NCI-H146 (cell line): ENCODE measurements around the gene CORO2A.
A peak's percentile ranks its signal among the peaks of the same experiment; 100 is the strongest.
"Not testable (repeated sequence)": the region's sequence is repeated elsewhere in the genome, so short reads cannot be mapped to it uniquely, and the experiment has no call there.

ENCODE experiments used
- DNase-seq: peaks from one replicate; lab custom pipeline; 2025; lab: John Stamatoyannopoulos, UW

The CORO2A gene

DNA sequence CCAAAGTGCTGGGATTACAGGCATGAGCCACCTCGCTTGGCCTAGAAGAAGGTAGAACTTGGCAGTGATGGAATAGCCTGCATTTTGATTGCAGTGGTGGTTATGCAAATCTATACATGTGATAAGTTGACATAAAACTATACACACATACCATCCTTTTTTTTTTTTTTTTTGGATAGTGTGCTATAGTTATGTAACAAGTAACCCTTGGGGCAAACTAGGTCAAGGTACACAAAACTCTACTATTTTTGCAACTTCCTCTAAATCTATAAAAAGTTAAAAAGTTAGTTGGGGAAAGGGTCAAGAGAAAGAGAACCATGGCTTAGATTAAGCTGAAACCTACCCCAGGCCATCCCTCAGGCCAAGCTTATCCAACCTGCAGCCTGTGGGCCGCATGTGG is 84.5 kb downstream of the CORO2A start:
- no peak for DNase-seq

DNA sequence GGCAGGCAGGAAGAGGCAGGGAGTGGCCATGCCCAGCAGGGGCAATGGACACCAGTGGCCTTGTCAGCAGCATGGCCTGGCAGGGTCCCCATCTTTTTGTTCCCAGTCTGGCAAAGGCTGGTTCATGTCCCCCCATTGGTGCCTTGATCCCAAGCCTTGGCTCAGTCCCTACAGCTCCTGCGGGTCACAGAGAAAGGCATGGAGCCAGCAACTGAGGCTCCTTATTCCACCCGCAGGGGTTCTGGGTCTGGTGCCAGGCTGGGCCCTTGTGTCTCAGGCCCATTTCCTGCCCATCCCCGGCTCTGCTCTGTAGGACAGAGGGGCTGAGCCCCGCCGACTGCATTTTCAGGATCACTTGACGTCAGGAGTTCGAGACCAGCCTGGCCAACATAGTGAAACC is 87.4 kb downstream of the CORO2A start:
- DNase-seq: no peak

DNA sequence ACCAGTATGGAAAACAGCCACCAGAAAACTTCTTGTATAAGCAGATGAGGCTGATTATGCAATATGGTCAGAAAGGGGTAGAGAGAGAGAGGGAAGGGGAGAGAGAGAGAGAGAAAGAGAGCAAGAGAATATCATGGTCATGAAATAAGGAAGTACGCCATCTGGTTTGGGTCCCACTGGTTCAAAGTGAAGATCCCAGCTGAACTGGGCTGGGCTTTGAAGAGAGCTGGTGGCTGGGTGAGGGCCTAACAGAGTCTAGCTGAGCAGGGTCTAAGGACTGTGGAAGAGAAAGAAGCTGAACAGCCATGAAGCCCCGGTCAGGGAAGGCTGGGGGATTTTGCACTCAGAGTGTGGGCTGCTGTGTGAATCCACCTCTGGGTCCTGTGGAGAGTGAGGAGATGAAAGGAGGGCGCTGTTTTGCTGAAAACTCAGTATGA is 88.0 kb downstream of the CORO2A start:
- no peak for DNase-seq

DNA sequence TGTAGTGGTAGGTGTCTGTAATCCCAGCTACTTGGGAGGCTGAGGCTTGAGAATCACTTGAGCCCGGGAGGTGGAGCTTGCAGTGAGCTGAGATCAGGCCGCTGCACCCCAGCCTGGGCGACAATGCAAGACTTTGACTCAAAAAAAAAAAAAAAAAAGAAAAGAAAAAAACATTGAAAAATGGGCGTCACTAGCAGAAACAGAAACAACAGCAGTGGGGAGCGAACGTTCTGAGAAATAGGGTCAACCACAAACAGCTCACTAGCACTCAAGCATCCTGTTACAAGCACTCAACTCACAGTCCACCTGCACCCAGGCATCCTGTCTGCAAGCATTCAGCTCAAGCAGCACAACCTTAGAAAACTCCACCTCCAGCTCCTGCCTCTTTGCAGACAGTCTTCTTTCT is 90.6 kb downstream of the CORO2A start:
- no peak for DNase-seq

DNA sequence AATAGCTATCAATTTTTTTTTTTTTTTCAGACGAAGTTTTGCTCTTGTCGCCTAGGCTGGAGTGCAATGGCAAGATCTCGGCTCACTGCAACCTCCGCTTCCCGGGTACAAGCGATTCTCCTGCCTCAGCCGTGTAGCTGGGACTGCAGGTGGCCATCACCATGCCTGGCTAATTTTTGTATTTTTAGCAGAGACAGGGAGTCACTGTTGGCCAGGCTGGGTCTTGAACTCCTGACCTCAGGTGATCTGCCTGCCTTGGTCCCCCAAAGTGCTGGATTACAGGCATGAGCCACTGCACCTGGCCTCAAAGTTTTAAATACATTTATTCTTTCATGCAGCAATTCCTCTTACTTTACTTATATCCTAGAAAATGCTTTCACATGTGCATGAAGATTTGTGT is 91.0 kb downstream of the CORO2A start:
- no peak for DNase-seq

DNA sequence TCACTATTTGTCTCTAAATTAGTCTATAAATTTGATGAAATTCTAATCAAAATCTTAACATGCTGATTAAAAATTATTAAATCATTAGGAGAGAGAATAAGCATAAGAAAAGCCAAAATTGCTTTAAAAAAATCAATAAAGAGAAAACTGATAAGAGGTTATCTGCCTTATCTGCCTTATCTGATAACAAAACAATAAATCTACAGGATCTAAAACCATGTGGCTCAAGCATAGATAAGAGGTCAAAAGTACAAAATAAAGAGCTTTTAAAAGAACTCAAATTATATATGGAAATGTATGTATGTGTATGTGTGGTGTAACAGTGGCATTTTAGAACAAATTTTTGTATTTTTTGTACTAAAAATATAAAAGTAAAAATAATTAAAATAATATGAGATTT is 92.0 kb downstream of the CORO2A start:
- peak; percentile 34 for DNase-seq

DNA sequence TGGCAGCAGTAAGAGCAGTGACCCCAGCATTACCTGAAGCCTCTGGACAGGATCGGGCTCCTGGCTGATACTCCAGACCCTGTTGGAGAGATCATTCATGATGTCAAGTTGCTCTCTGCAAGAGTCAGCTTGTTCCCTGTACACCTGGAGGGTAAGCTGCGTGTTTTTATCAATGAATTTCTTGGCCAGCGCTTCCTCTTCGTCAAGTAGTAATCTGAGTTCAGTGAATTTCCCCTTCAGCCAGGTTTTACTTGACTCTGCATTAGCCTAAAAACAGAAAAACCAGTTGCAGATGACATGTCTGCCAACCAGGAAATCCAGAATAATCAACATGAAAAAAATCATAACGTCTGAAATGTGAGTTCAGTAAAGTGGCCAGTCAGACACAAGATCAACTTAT is 92.5 kb downstream of the CORO2A start:
- no peak for DNase-seq

DNA sequence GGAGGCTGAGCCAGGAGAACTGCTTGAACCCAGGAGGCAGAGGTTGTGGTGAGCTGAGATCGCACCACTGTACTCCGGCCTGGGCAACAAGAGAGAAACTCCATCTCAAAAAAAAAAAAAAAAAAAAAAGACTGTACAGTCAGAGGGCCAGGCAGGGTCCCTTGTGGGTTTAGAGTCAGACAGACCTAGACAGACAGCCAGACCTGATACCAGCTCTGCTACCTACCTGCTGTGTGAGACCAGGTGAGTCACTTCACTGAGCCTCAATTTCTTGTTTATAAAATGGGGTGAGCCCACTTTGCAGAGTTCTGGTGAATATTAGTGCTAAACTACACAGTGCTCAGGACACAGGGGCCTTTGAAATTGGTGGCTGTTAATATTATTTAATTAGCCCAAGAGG is 93.1 kb downstream of the CORO2A start:
- DNase-seq: no peak

DNA sequence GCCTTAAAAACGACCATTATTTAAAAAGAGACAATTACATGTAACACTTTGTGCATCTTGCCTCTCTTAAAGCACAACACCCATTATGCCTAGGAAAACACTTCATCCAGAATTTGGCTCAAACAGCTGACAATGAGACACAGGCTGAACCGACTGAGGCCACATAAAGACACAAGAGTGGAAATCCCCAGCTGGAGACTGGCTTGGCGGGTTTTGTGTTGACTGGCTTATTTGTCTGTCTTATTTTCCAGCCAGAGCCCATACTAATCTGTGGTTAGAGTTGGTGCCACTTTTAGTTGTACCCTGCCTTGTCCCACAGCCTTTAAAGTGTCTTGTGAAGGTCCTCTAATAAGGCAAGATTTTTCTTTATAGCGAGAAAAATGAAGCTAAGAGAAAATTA is 94.6 kb downstream of the CORO2A start:
- peak; percentile 7 for DNase-seq

DNA sequence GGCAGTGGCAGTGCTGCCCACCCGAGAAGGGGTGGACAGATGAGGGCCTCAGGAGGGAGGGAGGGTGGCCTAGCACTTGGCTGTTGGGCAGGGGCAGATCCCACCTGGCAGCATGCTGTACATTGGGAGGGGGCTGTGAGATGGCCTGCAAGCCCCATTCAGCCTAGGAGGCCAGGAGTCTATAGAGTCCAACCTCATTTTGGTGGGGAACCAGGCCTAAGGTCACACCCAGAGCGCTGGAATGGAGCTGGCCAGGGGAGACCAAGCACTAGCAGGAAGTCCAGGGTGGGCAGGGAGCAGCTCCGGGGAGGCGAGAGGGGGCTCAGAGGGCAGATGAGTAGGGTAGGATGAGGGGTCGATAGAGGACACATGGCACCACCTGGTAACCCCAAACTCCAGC is 96.3 kb downstream of the CORO2A start:
- DNase-seq: no peak

DNA sequence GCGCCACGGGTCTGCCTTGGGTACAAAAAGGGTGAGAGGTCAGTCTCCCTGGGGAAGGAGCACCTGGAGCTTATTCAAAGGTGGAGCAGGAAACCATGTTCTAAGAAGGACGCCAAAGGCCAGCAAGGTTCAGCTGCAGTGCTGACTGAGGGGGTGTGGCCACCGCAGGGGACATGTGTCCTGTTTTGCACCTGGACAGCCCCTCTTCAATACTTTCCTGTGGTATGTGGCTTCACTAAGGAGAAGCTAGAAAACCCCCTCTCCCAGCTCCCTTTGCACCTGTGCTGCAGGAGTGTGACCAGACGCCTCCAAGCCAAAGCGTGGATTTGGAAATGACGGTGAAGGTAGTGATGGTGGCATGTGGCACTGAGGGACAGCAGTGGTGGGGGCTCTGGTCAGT is 97.0 kb downstream of the CORO2A start:
- peak; percentile 44 for DNase-seq

DNA sequence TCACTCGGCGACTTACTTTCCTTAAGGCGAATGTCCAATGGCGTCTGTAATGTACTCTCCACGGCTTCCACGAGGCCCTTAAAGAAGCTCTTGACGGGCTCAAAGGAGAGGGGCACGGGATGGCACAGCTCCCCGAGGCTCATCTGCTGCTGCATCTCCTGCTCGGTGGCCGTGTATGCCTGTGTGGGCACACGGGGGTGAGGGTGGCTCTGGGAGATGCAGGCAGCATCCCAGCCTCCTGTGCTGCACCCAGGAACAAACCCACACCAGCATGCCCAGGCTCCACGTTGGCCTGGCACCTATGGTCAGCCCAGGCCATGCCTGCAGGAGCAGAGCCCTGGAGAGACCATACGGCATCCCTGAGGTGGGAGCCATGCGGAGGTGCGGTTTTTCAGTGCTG is 97.6 kb downstream of the CORO2A start:
- DNase-seq: no peak

DNA sequence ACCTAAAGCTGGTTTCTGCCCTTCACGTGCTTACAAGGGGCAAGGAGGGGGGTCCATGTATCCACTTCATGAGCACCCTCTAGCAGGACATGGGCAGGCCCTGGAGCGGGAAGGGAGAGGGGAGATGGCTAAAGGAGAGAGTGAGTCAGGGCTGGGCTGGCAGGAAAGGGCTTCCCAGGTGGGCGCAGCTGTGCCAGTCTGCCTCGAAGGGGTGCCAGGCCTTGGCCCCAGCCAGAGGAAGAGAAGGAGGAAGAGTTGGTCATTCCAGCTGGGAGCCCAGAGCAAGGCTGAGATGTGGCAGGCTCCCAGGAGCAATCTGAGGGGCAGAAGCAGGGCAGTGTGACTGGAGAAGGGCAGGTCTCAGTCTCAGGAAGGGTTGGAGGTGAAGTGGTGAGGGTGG is 98.1 kb downstream of the CORO2A start:
- DNase-seq: no peak

DNA sequence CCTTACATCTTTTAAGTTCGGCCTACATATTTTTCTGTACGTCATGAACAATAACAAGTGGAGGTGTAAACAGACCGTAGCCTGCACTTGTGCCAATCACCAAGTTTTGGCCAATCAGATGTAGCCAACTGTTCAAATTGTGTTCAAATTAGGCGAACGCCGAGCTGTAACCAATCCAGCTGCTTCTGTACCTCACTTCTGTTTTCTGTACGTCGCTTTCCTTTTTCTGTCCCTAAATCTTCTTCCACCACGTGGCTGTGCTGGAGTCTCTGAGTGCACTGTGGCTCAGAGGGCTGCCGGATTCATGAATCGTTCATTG is 99.9 kb downstream of the CORO2A start:
- no peak for DNase-seq

DNA sequence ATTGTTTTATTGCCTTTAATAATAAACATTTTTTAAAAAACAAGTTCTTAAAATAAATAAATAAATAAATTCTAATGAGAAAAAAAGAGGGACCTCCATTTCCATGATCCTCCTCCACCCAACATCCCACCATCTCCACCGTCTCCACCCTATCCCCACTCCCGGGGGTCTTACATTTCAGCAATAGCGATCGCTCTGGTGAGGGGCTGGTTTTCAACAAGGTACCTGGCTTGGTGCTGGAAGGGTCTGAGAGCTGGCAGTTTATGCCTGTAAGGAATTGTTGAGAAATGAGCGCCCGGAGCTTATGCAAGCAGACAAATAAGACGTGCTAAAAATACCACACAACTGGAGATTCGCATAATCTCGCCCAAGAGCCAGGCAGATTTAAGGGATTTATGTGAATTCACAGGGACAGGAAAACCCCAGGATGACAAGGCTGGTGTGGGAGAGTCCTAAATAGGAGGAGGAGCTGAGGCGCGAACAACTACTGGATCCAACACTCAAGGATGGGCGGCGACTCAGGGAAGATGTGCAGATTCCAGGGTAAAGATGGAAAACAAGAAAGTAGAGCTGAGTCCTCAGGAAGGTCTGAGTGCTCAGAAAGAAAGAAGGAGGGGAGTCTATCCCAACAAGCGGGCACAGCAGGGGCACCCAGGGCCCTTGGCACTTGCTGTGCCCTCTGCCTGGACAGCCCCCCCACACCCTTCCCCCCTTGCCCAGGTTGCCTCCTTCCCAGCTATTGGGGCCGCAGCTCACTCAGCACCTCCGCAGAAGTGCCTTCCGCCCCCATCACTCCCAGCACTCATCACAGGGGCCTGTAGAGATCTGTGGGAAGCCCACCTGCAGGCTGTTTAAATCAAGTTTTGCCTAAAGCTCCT is 100.5 kb downstream of the CORO2A start:
- DNase-seq: no peak

DNA sequence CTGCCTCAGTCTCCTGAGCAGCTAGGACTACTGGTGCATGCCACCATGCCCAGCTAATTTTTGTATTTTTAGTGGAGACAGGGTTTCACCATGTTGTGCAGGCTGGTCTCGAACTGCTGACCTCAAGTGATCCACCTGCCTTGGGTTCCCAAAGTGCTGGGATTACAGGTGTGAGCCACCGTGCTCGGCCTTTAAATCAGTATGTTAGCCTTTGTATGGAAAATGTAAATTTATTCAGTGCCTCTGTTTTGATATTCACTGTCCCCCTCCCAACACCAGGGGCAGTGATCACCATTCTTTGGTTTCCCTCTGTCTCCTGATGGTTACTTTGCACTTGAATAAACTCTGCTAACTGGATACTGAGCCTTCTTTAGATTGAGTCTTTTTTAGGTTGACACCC is 101.8 kb downstream of the CORO2A start:
- DNase-seq: not testable (repeated sequence)

DNA sequence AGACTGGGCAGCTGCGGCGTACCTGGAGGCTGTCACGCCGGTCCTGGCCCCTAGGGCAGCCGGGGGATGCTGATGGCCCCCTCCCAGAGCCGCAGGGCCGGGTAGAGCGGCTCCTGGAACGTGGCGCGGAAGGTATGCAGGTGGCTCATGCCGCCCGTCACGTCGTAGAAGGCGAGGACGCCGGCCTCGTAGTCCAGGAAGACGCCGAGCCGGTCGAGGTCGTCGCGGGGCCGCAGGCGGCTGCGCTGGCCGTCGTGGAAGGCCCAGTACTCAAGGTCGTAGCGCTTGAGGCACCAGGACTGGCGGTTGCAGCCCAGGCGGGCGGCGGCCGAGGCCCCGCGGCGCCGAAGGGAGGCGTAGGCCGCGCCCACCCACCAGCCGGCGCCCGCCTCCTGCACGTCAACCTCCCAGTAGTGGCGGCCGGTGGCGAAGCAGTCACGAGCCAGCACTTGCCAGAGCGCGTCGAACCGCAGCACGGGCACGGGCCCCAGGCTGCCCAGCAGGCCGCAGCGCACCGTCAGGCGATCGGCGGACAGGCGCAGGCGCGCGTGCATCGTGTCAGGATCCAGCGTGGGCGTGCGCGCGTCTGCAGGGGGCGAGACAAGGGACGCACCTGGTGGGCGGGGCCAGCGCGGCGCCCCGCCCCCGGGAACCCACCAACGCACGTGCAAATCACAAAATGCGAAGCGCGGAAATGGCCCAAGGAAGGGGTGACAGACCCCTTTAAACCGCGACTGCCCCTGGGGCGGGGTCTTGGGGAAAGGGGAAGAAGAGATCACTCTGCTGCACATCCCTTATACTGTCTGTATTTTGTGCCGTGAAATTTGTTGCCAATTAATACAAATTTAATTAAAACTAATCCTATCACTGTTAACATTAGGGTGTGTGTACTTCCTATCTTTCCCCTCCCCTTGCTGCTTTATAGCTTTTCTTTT is 104.8 kb downstream of the CORO2A start:
- no peak for DNase-seq

DNA sequence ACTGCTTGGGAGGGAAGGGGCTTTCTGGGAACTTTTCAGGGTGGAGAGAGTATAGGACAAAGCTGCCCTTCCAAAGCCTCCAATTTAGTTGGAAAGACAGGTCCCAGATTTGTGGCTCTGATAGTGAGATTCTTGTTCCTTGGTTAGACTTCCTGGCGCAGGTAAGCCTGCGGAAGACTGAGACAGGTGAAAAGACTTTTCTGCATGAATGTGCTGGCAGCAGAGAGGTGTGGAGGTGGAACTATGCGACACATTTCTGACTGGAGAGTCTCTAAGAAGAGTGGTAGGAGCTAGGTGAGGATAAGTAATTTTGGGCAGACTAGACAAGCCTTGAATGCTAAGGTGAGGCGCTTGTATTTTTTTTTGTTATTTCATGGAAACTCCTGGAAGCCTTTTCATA is 106.0 kb downstream of the CORO2A start:
- no peak for DNase-seq

DNA sequence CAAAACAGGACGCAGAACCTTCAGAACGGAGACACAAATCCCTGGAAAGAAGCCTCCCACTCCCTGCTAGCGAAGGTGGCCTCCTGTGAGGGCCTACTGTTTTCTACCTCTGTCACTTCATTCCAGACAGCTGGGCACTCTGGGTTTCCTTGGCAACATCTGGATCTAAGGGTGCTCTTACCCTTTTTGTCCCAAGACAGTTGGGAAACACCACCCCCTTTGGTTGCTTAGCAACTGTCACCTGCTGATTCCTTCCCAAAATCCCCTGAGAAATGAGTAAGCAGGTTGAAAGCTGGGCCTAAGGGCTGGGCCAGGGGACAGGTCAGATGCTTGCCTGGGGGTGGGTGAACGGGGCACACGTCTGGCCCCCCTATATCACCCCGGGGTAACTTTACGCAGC is 106.5 kb downstream of the CORO2A start:
- no peak for DNase-seq

DNA sequence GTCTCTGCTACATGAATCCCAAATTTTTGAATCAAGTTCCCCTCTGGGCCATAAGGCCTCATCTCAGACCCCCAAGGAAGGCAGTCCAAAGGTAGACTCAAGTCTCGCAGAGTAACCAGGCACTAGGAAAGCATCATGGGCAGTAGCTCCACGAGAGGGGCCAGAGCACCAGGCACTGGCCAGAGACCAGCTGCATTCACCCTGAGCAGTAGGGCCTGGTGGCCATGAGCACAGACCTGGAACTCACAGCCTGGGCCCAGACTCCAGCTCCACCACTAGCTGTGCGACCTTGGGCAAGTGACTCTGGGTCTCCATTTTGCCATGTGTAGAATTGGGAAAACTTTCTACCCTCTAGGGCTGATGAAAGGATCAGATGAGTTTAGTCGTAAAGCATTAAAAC is 107.4 kb downstream of the CORO2A start:
- no peak for DNase-seq

DNA sequence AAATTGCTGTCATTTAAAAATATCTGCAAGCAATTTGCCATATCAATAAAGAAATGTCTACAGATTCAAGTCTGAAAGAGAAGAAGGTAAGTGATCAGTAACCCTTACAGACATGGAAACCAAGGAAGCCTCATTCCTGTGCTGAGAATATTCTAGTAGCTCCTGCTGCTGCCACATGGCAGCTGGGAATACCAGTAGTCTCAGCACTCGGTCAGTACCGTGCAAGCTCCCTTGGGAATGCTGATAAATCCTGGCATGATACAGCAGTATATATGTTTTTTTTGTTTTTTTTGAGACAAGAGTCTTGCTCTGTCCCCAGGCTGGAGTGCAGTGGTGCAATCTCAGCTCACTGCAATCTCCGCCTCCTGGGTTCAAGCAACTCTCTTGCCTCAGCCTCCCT is 108.0 kb downstream of the CORO2A start:
- no peak for DNase-seq

DNA sequence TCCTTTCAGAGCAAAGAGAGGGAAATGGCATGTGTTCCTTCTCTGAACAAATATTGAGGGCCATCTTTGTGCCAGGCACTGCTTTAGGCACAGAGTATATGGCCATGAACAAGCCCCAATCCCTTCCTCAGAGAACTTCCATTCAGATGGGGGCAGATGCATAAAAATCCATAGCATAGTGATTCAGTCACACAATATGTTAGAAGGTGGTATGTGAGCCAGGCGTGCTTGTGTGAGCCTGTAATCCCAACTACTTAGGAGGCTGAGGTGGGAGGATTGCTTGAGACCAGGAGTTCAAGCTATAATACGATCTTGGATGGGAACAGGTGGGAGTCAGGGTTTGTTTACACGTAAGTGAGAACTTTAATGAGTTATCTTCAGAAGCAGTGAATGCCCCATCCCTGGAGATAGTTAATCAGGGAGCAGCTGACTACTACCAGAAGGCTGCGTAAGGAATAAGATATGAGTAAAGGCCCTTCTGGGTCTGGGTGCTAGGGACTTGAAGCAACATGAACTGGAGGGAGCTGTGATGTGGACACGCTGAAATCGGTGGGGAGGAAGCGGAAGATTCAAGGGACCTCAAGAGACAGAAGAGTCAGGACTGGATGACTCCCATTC is 108.8 kb downstream of the CORO2A start:
- DNase-seq: no peak

DNA sequence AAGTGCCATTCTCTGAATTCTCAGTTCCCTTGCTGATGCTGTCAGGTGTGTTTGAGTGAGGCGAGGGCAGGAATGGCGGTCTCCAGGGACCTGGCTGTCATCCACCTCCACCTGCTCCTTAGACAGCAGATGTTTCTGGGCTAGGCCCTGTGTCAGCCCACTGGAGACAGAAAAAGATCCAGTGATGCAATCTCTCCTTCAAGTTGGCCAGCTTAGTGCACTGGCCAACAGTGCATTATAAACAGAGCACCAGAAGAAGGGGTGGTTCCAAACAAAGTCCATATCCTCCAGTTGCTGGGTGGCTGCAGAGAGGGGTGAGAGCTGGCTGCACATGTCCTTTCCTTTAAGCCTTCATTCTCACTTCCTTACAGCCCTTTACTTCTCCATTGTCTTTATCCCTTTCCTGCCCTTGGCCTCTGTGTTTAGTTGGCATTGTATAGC is 109.4 kb downstream of the CORO2A start:
- no peak for DNase-seq
